Glutamatergic neuron (in vitro differentiated cells): ENCODE data around the gene CHN2. TPM values are rescaled to one million over a fixed set of nuclear protein-coding genes. Genes with fewer than 3 reads are reported as not detected.
"Not testable (repeated sequence)": the region's sequence is repeated elsewhere in the genome, so short reads cannot be mapped to it uniquely, and the experiment has no call there.

Experiments
- DNase-seq: peaks from one replicate; pipeline ENCODE4 v3.0.0; 2022
- H3K27ac Mint-ChIP-seq: one replicate; pipeline ENCODE4 v1.8.0; 2020; ENCODE audit warnings: mild to moderate bottlenecking, mixed read lengths, inconsistent platforms; ENCODE audit not compliant: unreplicated experiment
- H3K27me3 Mint-ChIP-seq: one replicate; pipeline ENCODE4 v1.8.0; 2020; ENCODE audit warnings: mild to moderate bottlenecking, moderate library complexity, mixed read lengths, inconsistent platforms; ENCODE audit not compliant: unreplicated experiment
- H3K36me3 Mint-ChIP-seq: one replicate; pipeline ENCODE4 v1.8.0; 2020; ENCODE audit warnings: mild to moderate bottlenecking, mixed read lengths, inconsistent platforms; ENCODE audit not compliant: unreplicated experiment
- H3K4me1 Mint-ChIP-seq: one replicate; pipeline ENCODE4 v1.8.0; 2020; ENCODE audit warnings: mild to moderate bottlenecking, low read depth, mixed read lengths, inconsistent platforms; ENCODE audit not compliant: unreplicated experiment
- H3K4me3 Mint-ChIP-seq: one replicate; pipeline ENCODE4 v1.8.0; 2020; ENCODE audit warnings: mild to moderate bottlenecking, mixed read lengths, inconsistent platforms; ENCODE audit not compliant: unreplicated experiment
- H3K9me3 Mint-ChIP-seq: one replicate; pipeline ENCODE4 v1.8.0; 2020; ENCODE audit warnings: mild to moderate bottlenecking, moderate library complexity, mixed read lengths, inconsistent platforms; ENCODE audit not compliant: unreplicated experiment
- CTCF ChIP-seq: fragments of 200-600 bp; sonication (generic); IDR thresholded peaks from one replicate; pipeline ENCODE4 v1.5.0; 2021; ENCODE audit not compliant: partially characterized antibody, unreplicated experiment
- total RNA-seq: library from RNA; stranded (reverse); fragmentation: NEBNext Ultra II Directional; extraction: Animal tissue kit (Norgen Biotek cat#: 25700); gene quantifications from one replicate; pipeline ENCODE4 v1.2.1, GENCODE V29; 2021; ENCODE audit not compliant: unreplicated experiment

The CHN2 gene
- total RNA-seq, 1 donor from 2014 or later = 63.2 TPM

DNA sequence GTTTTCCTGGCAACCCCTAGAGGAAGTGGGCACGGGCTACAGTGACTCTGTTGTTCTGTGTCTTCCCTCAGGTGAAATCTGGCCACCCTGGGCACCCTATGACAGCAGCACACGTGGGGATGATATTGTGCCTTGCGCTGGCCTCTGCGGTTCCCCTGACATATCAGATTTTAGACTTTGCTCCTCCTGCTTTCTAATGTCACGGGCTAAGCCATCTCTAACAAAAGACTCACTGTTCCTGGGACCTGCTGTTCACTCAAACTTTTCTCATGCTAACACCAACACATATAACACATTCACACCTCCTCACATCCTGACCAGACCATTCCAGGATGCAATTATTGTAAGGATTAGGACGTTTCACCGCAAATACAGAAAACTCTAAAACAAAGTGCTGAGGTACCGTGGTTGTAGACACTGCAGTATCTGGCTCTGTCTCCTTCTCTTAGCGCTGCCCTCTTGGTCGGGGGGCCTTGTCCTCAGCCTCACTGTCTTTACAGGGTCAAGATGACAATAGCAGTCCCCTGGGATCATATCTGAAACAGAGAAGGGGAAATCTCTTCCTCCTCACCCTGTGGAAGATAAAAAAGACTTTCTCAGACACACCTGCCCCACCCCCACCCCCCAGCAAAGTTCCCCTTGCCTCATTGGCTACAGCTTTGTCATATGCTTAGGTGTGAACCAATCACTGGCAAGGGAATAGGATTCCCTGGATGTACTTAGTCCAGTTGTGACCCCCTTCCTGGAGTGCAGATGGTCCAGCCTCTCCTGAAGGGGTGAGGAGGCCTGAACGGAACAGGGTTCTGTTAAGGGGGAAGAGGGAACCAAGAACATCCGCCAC lies 14.1 kb downstream of the CHN2 start:
- H3K27me3 Mint-ChIP-seq = no peaks in the 10 kb centered on the region
- TF ChIP-seq CTCF = no peak
- no peak for DNase-seq
- H3K4me1 Mint-ChIP-seq = peaks cover 40% of the 10 kb centered on the region
- no peak overlapping the region for H3K4me3 Mint-ChIP-seq
- peaks cover 4% of the 10 kb centered on the region for H3K9me3 Mint-ChIP-seq
- H3K36me3 Mint-ChIP-seq = no peaks in the 10 kb centered on the region
- H3K27ac Mint-ChIP-seq = peak overlapping the region; percentile 45

DNA sequence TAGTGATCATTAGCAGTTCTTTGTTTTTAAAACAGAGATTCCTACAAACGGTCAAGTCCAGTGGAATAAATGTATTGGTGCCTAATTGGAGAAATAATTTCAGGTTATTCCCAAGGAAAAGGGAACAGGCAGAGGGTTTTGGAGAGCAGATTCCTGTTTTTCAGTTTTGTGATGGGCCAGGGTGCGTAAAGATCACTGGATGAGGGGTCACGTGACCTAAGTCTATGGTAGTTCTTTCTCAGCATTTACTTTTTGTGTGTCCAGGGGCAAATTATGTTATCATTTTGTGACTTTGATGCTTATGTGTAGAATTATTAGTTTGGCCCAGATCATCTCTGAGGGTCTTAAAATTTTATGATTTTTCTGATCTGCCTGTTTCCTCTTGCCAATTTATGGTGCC lies 15.2 kb downstream of the CHN2 start:
- peaks cover 4% of the 10 kb centered on the region for H3K9me3 Mint-ChIP-seq
- H3K36me3 Mint-ChIP-seq = no peaks in the 10 kb centered on the region
- H3K27ac Mint-ChIP-seq = no peak overlapping the region
- DNase-seq = no peak
- no peak for TF ChIP-seq CTCF
- H3K27me3 Mint-ChIP-seq = no peaks in the 10 kb centered on the region
- H3K4me1 Mint-ChIP-seq = peaks cover 40% of the 10 kb centered on the region
- no peak overlapping the region for H3K4me3 Mint-ChIP-seq

GRCh38 chr7:29212736-29213135 lies 18.2 kb downstream of the CHN2 start:
- H3K27me3 Mint-ChIP-seq, H3K9me3 Mint-ChIP-seq, DNase-seq, H3K36me3 Mint-ChIP-seq, H3K27ac Mint-ChIP-seq, H3K4me3 Mint-ChIP-seq: not testable (repeated sequence)
- H3K4me1 Mint-ChIP-seq = peaks cover 42% of the 10 kb centered on the region

GRCh38 chr7:29214056-29214455 lies 19.5 kb downstream of the CHN2 start:
- Mint-ChIP-seq H3K9me3 (peaks cover 2% of the 10 kb centered on the region), H3K27ac (no peak overlapping the region), H3K36me3 (no peaks in the 10 kb centered on the region), H3K4me3 (no peak overlapping the region), H3K4me1 (peaks cover 32% of the 10 kb centered on the region), H3K27me3 (peaks cover 1% of the 10 kb centered on the region)
- DNase-seq = no peak
- no peak for TF ChIP-seq CTCF

GRCh38 chr7:29214816-29215215 lies 20.2 kb downstream of the CHN2 start:
- Mint-ChIP-seq H3K4me3 (no peak overlapping the region), H3K27me3 (peaks cover 1% of the 10 kb centered on the region)

More at GRCh38 chr7:29214816-29215215, 20.2 kb downstream of the CHN2 start:
- Mint-ChIP-seq H3K36me3 (no peaks in the 10 kb centered on the region), H3K9me3 (peaks cover 2% of the 10 kb centered on the region), H3K4me1 (peaks cover 28% of the 10 kb centered on the region), H3K27ac (no peak overlapping the region)
- TF ChIP-seq CTCF = no peak
- DNase-seq = no peak
